Ishikawa (cell line): ENCODE measurements around the gene FBXW8.

ENCODE experiments used
- CEBPB ChIP-seq: IDR thresholded peaks from 2 replicates; pipeline ENCODE4 v1.6.1; 2012
- FOXM1 ChIP-seq: IDR thresholded peaks from 2 replicates; pipeline ENCODE4 v1.6.1; 2012; ENCODE audit warnings: low read depth, borderline replicate concordance
- REST ChIP-seq: IDR thresholded peaks from 2 replicates; pipeline ENCODE4 v1.6.1; 2012; ENCODE audit warnings: low read depth, mild to moderate bottlenecking
- ZBTB7A ChIP-seq: IDR thresholded peaks from 2 replicates; pipeline ENCODE4 v1.6.1; 2012; ENCODE audit warnings: low read depth

- TF ChIP-seq ZBTB7A (no peak), FOXM1 (no peak), CEBPB (no peak), REST (no peak)
Measured at GRCh38 chr12:117040496-117040895, 129.7 kb downstream of the FBXW8 start.
